Measurements from ENCODE around the gene KIF12.

KIF12 gene

DNA sequence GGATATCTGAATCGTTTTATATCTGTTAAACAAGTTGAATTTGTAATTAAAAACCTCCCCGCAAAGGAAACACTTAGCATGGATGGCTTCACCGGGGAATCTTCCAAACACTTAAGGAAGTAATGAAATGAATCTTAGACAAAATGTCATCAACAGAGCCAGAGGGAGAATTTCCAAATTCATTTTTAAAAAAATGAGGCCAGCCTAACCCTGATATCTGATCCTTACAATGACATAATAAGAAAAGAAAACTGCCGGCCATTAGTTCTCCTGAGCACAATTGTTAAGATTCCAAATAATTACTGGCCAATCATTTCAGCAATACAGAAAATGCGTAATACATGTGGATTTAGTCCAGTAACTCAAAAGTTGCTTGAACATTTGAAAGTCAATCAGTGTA lies 6.1 kb upstream of the KIF12 start:
- DNase-seq: no peak

DNA sequence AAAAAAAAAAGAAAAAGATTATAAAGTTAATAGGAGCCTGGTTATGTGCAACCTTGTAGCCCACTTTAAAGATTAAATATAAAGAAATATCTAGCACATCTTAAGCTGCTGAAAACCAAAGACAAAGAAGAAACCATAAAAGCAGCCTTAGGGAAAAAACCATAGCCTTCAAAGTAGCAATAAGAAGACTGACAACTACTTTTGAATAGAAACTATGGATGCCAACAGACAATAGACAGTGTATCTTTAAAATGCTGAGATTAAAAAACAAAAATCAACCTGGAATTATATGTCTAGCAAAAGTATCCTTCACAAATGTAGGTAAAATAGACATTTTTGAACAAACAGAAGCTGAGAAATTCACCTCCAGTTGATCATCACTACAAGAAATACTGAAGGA lies 3.4 kb upstream of the KIF12 start:
- DNase-seq: no peak

DNA sequence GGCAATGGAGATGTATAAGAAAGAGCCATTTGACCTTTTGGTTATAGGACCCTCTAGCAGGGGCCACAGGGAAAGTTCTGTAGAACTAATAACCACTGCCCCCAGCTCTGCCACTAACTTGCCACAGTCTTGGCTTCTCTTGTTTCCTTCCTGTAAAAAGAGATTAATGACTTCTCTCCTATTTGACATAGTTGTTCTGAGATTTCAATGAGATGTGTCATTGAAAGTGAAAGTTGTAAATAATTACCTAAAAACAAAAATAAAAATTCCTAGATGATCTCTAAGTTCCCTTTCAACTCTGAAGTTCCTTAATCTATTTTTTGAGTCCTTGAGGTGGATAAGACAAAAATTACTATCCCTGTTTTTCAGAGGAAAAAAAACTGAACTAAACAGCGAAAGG lies 1.4 kb upstream of the KIF12 start:
- no peak for DNase-seq

DNA sequence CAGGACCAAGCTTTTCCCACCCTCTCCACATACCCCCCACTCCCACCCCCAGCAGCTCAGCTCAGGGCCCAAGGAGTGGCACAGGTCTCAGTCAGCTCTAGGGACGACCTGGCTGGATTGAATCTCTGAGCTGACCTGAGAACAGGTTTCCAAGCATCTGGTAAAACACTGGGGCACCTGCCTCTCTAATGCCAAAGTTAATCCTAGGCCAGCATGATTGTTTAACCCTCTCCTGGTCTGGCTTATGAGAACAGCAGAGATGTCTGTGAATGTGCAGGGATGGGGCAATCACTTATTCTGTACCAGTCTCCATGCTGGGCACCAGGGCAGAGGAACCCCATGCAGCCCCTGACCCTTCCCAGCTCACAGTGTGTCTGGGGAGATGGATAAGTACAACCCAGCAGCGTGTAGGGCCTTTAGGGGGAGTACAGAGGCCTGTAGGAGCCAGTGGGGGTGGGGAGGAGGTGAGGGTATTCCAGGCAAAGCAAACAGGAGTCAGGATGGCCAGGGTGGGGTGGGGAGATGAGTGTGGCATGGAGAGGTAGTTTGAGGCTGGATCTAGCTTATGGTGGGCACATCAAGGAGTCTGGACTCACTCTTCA lies 678 bp upstream of the KIF12 start:
- peak in 1 of 14 donors; percentile 24 for DNase-seq

DNA sequence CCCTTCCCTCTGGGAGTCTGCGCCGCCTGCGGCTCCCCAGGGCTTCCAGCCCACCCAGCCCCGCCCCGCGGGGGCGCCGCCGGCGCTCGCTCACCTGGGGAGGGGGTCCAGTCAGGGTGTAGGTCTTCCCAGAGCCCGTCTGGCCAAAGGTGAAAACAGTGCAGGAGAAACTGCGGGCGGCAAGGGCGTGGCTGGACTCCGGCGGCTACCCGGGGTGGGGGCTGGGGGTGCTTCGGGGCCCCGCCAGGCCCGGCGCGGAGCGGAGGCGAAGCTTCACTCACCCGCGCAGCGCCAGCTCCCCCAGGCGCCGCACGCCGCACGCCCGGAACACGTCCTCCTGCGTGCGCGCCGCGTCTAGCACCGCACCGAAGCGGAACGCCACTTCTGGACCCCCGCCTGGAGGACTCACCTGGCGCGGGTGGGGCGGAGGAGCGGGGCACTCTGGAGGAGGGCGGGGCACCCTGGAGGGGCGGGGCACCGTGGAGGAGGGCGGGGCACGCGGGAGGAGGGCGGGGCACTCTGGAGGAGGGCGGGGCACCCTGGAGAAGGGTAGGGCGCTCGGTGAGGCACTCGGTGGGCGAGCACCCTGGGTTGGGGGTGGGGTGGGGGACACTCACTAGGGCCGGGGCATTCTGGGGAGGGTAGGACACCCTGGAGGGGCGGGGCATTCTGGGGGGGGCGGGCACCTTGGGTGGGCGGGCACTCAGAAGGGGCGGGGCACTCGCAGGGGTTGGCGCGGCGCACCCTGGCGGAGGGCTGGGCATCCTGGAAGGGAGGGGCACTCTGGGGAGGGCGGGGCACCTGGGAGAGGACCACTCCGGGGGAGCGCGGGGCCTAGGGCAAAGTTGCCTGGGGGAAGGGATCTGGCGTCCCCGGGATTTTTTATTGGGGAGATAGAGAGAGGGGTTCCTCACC lies 814 bp downstream of the KIF12 start:
- DNase-seq: peak in 1 of 14 donors; percentile 27

DNA sequence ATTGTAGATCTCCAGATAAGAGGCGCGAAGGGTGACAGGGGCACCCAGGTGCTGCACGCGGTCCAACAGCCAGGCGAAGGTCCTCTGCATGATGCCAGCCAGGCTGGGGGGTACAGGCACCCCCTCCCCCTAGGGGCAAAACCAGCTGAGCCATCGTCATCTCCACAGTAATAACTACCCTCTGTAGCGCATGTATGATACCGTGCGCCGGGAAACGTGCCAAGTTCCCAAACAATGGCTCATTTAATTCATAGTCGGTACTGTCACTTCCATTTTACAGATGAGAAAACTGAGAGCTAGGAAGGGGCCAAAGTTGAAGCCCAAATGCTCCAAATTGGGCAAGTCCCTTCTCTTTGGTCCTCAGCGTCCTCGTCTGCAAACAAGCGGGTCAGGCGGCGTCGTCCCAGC lies 1.5 kb downstream of the KIF12 start:
- DNase-seq: no peak

DNA sequence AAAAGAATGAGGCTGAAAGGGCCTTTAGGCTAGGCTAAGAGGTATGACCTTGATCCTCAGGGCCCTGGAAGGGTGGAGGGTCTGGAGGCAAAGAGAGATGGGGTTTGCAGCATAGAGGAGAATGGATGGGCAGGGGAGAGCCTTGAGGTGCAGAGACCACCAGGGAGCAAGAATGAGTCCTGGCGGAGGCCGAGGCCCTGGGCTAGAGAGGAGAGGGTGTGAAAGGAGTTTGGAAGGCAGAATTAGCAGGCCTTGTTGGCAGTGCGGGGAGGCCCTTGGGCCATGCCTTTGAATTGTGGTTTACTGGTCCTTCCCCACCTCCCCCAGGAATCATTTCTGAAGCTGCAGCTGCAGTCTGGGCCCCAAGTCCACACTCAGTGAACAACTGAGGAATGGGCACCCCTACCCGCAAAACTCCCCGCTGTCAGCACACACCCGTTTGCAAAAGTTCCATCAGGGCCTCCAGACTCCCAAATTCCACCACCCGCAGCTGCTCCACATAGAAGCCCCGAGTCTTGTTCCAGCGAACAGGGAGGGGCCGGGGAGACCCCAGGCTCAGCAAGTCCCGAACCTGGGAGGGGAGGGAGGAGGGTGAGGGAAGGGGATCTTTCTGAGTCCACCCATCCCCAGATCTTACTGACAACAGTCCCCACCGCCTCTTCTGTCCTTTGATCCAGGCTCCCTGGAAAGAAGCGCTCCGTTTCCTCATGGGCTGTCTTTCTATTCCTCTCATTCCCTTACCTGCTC lies 2.1 kb downstream of the KIF12 start:
- no peak for DNase-seq

DNA sequence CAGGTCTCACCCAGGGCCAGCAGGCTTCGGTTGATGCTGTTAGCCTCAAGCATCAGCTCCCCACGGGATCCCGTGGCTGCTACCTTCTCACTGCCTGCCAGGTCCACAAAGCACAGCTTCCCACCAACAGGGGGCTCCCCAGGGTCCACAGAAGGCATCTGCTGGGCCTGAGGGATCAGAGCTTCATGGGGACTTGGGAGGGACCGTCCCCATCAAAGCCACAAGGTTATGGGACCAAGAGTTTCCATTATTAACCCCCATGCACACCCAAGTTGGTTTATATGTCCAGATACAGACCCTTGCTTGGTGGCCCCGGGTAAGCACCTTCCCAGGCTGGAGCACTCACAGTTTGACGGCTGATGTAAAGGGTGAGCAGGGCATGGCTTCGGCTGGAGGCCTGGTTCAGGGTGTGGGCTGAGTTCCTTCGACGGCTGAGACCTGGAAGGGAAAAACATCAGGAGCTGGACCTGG lies 3.0 kb downstream of the KIF12 start:
- DNase-seq: no peak

DNA sequence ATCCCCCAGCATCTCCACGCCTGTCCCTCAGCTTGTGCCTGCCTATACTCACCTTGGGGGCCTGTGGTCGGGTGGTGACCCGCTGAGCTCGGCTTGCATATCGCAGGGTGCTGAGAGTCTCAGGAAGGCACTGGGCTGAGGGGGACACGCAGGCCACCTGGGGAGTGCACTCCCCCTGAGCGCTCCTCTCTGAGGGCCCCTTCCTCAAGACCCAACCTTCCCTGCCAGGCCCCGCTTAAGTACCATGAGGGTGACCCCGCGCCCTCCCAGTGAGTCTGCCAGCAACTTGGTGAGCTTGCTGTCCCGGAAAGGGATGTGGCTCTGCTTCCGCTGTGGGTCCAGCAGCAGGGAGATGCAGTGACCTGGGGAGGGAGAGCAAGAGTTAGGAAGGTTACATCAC lies 4.1 kb downstream of the KIF12 start:
- DNase-seq: no peak

DNA sequence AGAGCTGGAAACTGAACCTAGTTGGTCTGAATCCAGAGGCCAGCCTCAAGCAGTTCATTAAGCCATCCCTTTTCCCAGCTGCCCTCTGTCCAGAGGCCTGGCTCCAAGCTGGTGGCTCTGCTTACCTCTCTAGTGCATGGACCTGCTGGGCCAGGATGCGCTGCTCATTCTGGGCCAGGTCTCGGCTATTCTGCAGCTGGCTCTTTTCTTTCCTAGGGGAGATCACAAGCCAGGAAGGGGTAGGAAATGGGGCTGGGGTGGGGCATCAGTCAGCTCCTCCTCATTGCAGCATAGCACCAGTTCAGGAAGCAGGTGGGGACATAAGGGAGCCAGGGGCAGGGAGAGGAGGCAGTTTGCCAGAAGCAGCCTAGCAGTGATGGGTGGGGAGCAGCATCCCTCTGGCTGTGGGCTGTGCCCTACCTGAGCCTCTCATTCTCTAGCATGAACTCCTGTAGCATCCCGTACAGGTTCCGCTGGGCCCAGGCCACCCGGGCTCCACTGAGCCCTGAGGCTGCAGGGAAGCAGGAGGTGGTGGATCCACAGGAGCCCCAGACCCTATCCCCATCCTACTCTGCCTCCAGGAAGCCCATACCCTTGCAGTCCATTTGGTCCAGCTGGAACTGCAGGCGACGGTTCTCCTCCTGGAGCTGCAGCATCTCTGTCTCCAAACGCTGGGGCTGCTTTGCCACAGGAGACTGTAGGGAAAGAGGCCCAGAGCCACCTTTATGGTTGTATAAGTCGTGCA lies 5.2 kb downstream of the KIF12 start:
- DNase-seq: no peak

DNA sequence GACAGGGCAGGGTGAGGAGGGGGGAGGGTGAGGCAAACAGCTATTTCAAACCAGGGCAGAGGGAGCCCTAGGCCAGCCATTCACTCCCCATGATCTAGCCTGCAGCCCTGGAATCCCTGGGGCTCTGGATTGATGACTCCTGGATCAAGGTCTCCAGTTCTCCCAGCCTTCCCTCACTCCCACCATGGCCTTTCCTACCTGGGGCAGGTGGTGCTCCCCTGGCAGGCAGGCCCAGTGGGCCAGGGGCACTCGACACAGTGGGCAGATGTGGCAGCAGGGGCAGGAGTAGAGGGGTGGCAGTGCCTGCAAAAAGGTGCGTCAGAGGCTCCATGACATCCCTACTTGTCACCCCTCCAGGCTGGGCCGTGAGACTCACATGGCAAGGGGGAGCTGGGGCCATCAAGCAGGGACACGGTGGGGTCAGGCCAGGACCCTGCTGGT lies 6.0 kb downstream of the KIF12 start:
- no peak for DNase-seq

DNA sequence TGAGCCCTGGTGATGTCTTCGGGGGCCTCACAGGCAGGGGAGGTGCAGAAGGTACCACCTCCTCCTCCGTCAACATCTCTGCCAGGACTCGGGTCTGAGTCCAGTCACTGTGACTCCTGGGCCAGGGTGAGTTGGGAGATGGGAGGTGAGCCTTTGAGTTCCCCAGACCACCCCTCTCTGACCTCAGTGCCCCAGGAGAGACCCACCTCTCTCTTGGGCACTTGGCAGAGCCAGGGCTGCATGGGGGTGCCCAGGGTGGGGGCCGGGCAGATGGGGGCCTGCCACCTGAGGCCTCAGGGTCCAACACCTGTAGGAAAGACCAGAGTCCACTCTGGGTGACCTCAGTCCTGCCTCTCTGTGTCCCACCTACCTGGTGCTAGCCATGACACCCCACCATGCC lies 6.8 kb downstream of the KIF12 start:
- no peak for DNase-seq

DNA sequence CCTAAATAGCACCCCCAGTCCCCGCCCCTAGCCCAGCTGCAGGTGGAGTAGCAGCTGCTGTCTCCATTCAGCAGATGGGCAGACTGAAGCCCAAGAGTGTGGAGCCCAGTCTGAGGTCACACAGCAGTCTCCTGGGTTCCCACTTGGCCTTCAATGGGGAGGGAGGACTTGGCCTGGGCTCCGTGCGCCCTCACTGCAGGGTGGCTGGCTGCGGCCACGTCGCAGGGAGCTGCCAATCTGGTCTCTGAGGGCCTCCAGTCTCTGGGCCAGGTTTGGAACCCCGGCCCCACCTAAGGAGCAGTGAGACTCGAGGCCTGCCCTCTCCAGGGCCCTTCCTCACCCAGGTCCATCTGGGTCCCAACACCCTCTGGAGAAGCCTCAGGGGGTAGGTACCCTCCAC lies 7.4 kb downstream of the KIF12 start:
- DNase-seq: no peak

DNA sequence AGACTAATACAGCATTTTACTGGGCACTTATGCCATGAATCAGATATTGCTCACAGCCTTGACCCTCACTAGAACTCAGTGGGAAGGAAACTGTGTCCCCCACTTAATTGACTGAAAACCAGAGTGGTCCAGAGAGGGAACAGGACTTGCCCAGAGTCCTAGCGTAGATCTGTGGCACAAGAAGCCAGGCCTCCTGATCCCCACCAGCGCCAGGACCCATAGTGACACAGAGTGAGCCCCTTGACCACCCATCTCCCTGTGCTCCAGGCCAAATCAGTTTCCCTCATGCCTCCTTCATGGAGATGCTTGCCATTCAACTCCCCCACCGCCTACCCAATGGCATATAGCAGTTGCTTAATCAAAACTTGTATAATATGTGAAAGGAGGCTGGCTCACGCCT lies 8.3 kb downstream of the KIF12 start:
- DNase-seq: no peak

DNA sequence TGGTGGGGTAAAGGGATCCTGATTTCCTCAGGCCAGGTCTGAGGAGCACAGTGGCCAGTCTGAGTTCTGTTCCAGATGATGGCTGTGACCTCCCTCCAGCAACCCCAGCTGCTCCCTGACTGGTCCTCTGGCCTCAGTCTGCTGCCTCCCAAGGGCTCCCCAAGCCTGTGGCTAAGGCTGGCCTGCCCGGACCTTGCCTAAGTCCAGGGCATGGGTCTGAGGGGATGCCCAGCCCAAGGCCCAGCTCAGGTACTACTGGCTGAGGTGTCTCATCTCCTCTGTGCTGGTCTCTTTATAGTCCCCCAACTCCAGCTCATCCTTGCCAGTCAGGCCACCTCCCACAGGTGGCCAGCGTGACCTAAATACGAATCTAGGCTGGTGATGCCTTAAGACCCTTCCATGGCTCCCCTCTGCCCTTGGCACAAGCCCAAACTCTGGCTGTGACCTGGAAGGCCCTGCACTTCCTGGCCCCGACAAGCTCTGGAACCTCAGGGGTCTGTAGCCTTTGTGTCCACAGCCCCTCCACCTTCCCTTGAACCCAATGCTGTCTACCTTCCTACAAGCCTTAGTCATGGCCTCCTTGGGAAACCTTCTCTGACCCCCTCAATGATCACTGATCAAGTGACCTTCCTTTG lies 9.8 kb downstream of the KIF12 start:
- no peak for DNase-seq

DNA sequence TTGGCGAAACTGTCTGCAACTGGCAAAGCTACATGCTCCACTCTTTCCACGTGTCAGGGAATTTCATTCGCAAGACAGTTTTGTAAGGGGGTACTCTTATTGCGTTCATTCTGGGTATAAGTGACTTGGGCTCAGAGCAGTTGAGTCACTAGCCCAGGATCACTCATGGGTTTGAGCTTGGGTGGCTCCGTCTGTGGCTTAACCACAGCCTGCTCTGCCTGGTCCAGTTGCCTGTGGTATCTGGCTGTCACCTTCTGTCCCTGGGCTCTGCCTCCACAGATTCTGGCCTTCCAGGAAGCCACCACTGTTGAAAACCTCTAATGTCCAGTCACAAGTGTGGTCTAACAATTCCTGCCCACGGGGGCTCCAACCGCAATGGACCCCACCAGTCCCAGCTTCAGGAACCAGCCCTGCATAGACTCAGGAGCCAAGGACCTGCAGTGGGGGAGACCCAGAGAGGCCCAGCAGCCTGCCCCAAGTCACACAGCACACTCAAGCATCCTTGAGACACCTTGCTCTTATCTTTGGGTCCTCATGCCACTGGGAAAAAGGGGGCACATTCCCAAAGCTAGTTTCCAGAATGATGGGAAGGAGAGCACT lies 10.4 kb downstream of the KIF12 start:
- DNase-seq: no peak

DNA sequence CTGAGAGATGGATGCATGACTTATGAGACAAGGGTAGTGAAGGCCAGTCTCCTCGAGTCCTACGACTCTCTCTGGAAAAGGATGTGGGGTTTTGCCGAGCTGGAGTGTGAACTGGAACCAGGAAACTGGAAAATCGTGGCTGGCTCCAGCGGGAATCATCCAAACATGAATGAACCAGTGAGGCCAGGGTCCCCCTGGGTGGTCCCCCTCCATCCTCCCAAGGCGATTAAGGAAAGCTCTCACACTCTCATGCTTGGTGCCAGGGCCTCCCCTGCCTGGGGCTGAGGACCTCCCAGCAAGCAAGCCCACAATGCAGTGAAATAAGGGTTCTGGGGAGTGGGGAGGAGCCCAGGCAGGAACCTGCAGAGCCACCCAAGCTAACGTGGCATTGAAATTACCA lies 11.4 kb downstream of the KIF12 start:
- no peak for DNase-seq

DNA sequence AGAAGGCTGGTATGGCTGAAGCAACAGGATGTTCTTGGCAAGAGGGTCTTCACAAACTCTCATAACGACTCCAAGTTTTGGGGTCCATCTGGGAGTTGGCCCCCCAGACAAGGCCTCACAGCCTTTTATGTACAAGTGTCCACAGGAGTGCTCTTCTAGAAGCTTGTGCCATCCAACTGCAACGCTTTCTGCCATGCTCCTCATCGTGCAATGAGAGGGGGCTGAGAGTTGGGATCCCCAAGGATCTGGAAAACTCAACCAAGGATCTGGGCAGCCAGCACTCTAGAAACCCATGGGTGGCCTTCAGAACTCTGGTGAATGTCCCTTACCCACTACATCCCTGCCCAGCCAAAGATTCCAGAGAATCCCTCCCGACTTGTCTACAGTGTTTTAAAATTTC lies 12.5 kb downstream of the KIF12 start:
- DNase-seq: no peak

DNA sequence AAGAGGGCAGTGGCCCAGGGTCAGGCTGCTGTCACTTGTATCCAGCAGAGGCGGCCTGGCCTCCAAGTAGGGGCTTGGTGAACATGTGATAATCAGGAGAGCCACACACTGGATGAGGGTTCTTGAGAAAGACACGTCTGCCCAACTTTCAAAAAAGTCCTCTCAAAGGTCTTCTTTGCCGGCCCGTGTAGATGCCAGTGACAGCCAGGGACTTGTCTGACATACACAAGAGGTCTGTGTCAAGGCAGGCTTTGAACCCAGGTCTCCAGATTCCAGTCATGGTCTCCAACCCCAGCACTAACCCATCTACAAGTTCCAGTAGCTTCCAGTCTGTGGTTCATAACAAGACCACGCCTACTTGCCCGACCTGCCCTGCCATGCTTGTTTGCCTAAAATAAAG lies 13.1 kb downstream of the KIF12 start:
- DNase-seq: no peak

DNA sequence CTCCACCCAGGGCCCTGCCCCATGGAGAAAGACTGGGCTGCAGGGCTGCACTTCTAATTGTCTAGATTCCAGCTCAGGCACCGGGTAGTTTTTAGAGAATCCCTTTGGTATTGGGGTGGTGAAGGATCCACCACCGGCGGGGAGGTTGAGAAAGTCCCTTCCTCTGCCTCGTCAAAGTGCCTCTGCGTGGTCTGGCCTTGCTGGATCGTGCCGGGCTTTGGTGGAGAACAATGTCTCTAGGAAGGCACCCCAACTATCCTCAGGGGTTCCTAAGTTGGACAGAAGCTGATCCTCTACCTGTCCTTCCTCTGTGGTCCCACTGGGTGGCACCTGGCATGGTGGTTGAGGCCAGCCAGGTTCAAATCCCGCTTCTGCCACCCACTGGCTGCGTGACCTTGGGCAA lies 13.7 kb downstream of the KIF12 start:
- no peak for DNase-seq

DNA sequence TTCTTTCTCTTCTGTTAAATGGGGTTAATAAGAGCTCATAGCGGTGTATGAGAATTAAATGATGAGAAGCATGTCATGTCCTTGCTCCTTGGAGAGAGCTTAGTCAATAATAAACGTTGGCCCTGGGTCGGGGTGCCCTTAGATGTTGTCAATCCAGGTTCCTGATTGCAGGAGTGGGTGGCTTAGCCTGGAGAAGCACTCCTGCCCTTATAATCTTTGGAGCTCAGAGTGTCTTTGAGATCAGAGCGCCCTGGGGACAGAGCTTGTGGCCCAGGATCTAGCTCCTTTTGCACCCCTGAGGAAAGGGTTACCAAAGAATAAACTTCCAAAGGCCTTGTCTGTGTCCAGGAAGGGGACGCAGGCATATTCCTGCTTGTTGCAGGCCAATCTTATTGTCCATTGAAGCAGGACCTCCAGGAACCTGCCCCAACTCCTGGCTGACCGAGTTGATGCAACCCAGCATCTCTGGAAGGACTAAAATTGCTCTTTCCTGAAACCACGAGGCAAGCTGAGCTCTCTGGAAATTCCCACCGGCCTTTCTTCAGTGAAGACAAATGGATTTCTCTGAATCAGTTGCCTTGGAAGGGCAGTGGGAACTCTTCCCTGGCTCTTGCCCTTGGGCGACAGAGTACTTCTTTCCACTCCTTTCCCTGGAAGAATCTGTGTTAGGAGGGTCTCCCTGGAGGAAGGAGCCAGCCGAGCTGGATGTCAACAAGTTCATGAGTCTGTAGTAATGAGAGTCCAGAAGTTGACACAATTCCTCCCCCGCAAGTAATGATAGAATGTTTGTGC lies 14.6 kb downstream of the KIF12 start:
- DNase-seq: peak in 1 of 14 donors; percentile 46
